ENCODE results near the gene NEK2. TPM values are rescaled to one million over a fixed set of nuclear protein-coding genes. Genes with fewer than 3 reads are reported as not detected.

Gene NEK2
- total and polyA plus RNA-seq, 2 of the 13 experiments (the other 11 are each of a cell fraction or from before 2014, with no cell fraction given) = 10.9 to 40.8 TPM

DNA sequence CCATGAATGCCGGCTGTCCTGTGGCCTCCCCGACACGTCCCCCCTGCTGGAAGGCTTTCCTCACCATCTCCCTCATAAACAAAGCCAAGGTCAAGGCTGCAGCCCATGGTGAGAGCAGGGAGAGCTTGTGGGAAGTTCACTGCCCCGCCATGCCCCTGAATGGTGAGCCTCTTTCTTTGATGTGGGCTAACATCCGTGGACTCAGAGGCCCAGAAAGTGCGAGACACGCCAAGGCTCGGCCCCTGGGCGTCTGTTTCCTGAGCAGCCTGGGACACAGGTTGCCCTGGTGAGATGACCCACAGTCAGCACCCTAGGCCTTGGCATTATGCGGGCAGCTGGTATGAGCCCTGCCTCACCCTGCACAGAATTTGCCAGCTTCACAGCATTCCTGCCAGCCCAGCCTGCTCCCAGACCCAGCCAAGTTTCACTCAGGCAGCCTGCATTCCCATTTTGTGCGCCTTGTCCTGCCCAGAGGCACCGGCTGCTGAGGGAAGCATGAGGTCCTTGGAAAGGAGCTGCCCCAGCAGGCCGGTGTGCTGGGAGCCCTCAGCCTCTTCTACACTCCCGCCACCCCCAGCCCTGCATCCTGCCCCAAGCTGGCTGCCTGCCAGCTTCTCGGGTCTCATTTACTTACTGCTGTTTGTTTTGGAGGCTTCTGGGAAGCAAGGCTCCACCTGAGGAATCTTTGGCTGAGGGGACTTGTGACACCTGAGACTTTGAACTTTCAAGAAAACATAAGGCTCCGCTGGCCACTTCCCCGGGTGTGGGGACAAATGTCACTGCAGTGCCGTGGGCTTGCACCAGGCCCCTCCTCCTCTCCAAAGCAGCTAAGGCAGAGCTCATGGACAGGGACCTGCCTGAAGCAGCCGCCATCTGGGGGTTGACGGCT lies 31.9 kb downstream of the NEK2 start (continued):
- TF ChIP-seq, protein P1, sequence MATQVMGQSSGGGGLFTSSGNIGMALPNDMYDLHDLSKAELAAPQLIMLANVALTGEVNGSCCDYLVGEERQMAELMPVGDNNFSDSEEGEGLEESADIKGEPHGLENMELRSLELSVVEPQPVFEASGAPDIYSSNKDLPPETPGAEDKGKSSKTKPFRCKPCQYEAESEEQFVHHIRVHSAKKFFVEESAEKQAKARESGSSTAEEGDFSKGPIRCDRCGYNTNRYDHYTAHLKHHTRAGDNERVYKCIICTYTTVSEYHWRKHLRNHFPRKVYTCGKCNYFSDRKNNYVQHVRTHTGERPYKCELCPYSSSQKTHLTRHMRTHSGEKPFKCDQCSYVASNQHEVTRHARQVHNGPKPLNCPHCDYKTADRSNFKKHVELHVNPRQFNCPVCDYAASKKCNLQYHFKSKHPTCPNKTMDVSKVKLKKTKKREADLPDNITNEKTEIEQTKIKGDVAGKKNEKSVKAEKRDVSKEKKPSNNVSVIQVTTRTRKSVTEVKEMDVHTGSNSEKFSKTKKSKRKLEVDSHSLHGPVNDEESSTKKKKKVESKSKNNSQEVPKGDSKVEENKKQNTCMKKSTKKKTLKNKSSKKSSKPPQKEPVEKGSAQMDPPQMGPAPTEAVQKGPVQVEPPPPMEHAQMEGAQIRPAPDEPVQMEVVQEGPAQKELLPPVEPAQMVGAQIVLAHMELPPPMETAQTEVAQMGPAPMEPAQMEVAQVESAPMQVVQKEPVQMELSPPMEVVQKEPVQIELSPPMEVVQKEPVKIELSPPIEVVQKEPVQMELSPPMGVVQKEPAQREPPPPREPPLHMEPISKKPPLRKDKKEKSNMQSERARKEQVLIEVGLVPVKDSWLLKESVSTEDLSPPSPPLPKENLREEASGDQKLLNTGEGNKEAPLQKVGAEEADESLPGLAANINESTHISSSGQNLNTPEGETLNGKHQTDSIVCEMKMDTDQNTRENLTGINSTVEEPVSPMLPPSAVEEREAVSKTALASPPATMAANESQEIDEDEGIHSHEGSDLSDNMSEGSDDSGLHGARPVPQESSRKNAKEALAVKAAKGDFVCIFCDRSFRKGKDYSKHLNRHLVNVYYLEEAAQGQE (IDR thresholded peaks at IDR 0.05; ENCODE audit: borderline replicate concordance in 1 of 2, low read depth in 1 of 2, low read length in 2 of 2) = peak in 1 of 2 experiments; percentile 84; a peak in 1 of 4 replicates
- TF ChIP-seq, protein P2, sequence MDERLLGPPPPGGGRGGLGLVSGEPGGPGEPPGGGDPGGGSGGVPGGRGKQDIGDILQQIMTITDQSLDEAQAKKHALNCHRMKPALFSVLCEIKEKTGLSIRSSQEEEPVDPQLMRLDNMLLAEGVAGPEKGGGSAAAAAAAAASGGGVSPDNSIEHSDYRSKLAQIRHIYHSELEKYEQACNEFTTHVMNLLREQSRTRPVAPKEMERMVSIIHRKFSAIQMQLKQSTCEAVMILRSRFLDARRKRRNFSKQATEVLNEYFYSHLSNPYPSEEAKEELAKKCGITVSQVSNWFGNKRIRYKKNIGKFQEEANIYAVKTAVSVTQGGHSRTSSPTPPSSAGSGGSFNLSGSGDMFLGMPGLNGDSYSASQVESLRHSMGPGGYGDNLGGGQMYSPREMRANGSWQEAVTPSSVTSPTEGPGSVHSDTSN (CRISPR knock-in tag; IDR thresholded peaks at IDR 0.05) = 0 out of 2 replicates have a peak, but pooled peaks have one; percentile 33
- TF ChIP-seq, protein P3, sequence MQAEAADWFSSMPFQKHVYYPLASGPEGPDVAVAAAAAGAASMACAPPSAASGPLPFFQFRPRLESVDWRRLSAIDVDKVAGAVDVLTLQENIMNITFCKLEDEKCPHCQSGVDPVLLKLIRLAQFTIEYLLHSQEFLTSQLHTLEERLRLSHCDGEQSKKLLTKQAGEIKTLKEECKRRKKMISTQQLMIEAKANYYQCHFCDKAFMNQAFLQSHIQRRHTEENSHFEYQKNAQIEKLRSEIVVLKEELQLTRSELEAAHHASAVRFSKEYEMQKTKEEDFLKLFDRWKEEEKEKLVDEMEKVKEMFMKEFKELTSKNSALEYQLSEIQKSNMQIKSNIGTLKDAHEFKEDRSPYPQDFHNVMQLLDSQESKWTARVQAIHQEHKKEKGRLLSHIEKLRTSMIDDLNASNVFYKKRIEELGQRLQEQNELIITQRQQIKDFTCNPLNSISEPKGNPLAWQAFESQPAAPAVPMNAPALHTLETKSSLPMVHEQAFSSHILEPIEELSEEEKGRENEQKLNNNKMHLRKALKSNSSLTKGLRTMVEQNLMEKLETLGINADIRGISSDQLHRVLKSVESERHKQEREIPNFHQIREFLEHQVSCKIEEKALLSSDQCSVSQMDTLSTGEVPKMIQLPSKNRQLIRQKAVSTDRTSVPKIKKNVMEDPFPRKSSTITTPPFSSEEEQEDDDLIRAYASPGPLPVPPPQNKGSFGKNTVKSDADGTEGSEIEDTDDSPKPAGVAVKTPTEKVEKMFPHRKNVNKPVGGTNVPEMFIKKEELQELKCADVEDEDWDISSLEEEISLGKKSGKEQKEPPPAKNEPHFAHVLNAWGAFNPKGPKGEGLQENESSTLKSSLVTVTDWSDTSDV (CRISPR knock-in tag; IDR thresholded peaks at IDR 0.05) = no peak
- TF ChIP-seq IKZF4 (CRISPR knock-in tag; IDR thresholded peaks at IDR 0.05; ENCODE audit: borderline replicate concordance, low read depth, not compliant biosample characterization) (peak; percentile 54), ARNT2 (CRISPR knock-in tag; IDR thresholded peaks at IDR 0.05; ENCODE audit: low read depth) (peak; percentile 79; the same call in 1 of the 2 replicates), ESRRA (CRISPR knock-in tag; IDR thresholded peaks at IDR 0.05; ENCODE audit: low read depth) (no peak), NFYC (CRISPR knock-in tag; IDR thresholded peaks at IDR 0.05) (0 out of 2 replicates have a peak, but pooled peaks have one; percentile 20), HCFC1 (IDR thresholded peaks at IDR 0.05; ENCODE audit: low read depth, low read length) (no peak), GABPA (IDR thresholded peaks at IDR 0.05; ENCODE audit: low read depth, low read length) (no peak), GABPA (CRISPR knock-in tag; IDR thresholded peaks at IDR 0.05; ENCODE audit: low read depth) (peak; percentile 58; the same call in 1 of the 2 replicates), POGZ (CRISPR knock-in tag; IDR thresholded peaks at IDR 0.05) (no peak; the same call in 1 of the 2 replicates), GPN1 (CRISPR knock-in tag; IDR thresholded peaks at IDR 0.05; ENCODE audit: borderline replicate concordance) (no peak), ZNF460 (CRISPR knock-in tag; IDR thresholded peaks at IDR 0.05; ENCODE audit: borderline replicate concordance) (no peak; the same call in 1 of the 2 replicates)

Measured in HepG2 (cell line).